PC-9 (cell line): Measurements from ENCODE around the gene PVALEF.

Experiments used
- CTCF ChIP-seq: fragments of 200-600 bp; sonication (generic); conservative IDR thresholded peaks from 2 replicates; pipeline ENCODE4 v1.6.1; 2017; ENCODE audit warnings: mixed run types, antibody characterized with exemption, mild to moderate bottlenecking, moderate library complexity
- EZH2 ChIP-seq: fragments of 200-600 bp; sonication (generic); IDR thresholded peaks from 2 replicates; pipeline ENCODE4 v1.8.0; 2017; ENCODE audit warnings: antibody characterized with exemption, low read depth

- TF ChIP-seq CTCF (no peak), EZH2 (no peak)
Observed at GRCh38 chr17:81180836-81181810, 15.8 kb downstream of the PVALEF start.
